Left forelimb (tissue), 1 donor: ENCODE data around the gene C20orf141.

Experiments
- DNase-seq: peaks from one replicate; pipeline ENCODE4 v3.0.0-alpha.2; 2018; ENCODE audit warnings: low spot score

C20orf141 gene

GRCh38 chr20:2799688-2800520 lies 14.9 kb upstream of the C20orf141 start:
- no peak for DNase-seq

- peak; percentile 79 for DNase-seq
Measured at GRCh38 chr20:2800521-2801285, 14.1 kb upstream of the C20orf141 start, which contains the start of gene CPXM1. CPXM1 (minus strand) TSS chr20:2800627; CDS start chr20:2800572, 55 bp downstream.

- DNase-seq, result no peak
Measured at GRCh38 chr20:2801286-2801728, 13.5 kb upstream of the C20orf141 start.

GRCh38 chr20:2804041-2804828 lies 10.6 kb upstream of the C20orf141 start:
- no peak for DNase-seq

GRCh38 chr20:2804852-2805688 lies 9.7 kb upstream of the C20orf141 start:
- DNase-seq, result peak; percentile 56

- no peak for DNase-seq
Measured at GRCh38 chr20:2805689-2806350, 9.0 kb upstream of the C20orf141 start.

- peak; percentile 30 for DNase-seq
Measured at GRCh38 chr20:2806351-2806701, 8.5 kb upstream of the C20orf141 start.

GRCh38 chr20:2807019-2807418 lies 7.8 kb upstream of the C20orf141 start:
- peak; percentile 33 for DNase-seq

- DNase-seq, result peak; percentile 18
Measured at GRCh38 chr20:2807929-2808328, 6.9 kb upstream of the C20orf141 start.

- no peak for DNase-seq
Measured at GRCh38 chr20:2809690-2810089, 5.1 kb upstream of the C20orf141 start.

- DNase-seq, result no peak
Measured at GRCh38 chr20:2812189-2812588, 2.6 kb upstream of the C20orf141 start.

- no peak for DNase-seq
Measured at GRCh38 chr20:2814076-2814475, 711 bp upstream of the C20orf141 start.

- DNase-seq, result no peak
Measured at GRCh38 chr20:2815242-2815900, 584 bp downstream of the C20orf141 start.

- no peak for DNase-seq
Measured at GRCh38 chr20:2816030-2816582, 1.3 kb downstream of the C20orf141 start, which contains the start of gene TMEM239. TMEM239 (plus strand) TSS chr20:2816364; CDS start chr20:2816555, 191 bp downstream.

- DNase-seq, result no peak
Measured at GRCh38 chr20:2816583-2817340, 2.0 kb downstream of the C20orf141 start.

- DNase-seq, result no peak
Measured at GRCh38 chr20:2817341-2817726, 2.5 kb downstream of the C20orf141 start.

GRCh38 chr20:2817891-2818595 lies 3.3 kb downstream of the C20orf141 start:
- DNase-seq, result no peak
